Cardiac fibroblast (primary cell): ENCODE measurements around the gene TMEM185A.
"Not testable (repeated sequence)": the region's sequence is repeated elsewhere in the genome, so short reads cannot be mapped to it uniquely, and the experiment has no call there.

Experiments
- DNase-seq, 2 donors: peaks; one replicate each; pipeline versions ENCODE4 v3.0.0 to v3.0.0-alpha.2; 2010; ENCODE audit warnings: low read depth in 2 of 2
- H3K4me3 ChIP-seq, 2 donors: replicated peaks in 1 of 2; 1 replicate in 1 of 2; 2 replicates in 1 of 2; pipeline ENCODE4 v1.5.1; 2011; ENCODE audit warnings: low read depth in 2 of 2, low read length in 2 of 2, mild to moderate bottlenecking in 2 of 2, moderate library complexity in 1 of 2

Gene TMEM185A

GRCh38 chrX:149550454-149550853, 81.1 kb downstream of the TMEM185A start:
- not testable (repeated sequence) for DNase-seq, H3K4me3 ChIP-seq

GRCh38 chrX:149549701-149550100, 81.9 kb downstream of the TMEM185A start, which contains the start of gene HSFX3:
HSFX3 (minus strand) TSS chrX:149549924; CDS start chrX:149549852, 72 bp downstream.
- H3K4me3 ChIP-seq, DNase-seq: not testable (repeated sequence)

GRCh38 chrX:149547782-149548181, 83.8 kb downstream of the TMEM185A start:
- H3K4me3 ChIP-seq, DNase-seq: not testable (repeated sequence)

GRCh38 chrX:149546962-149547361, 84.6 kb downstream of the TMEM185A start:
- DNase-seq, H3K4me3 ChIP-seq: not testable (repeated sequence)
